Stimulated activated CD4-positive, alpha-beta T cell treated with anti-CD3 and anti-CD28 coated beads, Interleukin-12 subunit alpha, Interleukin-12 subunit beta, amount 100 ng/mL, for 4 hours (primary cell): ENCODE results near the gene GLRB.
"Not testable (repeated sequence)": the region's sequence is repeated elsewhere in the genome, so short reads cannot be mapped to it uniquely, and the experiment has no call there.

Experiments used
- DNase-seq: peaks from one replicate; pipeline ENCODE4 v3.0.0-alpha.2; 2020

GLRB gene

DNA sequence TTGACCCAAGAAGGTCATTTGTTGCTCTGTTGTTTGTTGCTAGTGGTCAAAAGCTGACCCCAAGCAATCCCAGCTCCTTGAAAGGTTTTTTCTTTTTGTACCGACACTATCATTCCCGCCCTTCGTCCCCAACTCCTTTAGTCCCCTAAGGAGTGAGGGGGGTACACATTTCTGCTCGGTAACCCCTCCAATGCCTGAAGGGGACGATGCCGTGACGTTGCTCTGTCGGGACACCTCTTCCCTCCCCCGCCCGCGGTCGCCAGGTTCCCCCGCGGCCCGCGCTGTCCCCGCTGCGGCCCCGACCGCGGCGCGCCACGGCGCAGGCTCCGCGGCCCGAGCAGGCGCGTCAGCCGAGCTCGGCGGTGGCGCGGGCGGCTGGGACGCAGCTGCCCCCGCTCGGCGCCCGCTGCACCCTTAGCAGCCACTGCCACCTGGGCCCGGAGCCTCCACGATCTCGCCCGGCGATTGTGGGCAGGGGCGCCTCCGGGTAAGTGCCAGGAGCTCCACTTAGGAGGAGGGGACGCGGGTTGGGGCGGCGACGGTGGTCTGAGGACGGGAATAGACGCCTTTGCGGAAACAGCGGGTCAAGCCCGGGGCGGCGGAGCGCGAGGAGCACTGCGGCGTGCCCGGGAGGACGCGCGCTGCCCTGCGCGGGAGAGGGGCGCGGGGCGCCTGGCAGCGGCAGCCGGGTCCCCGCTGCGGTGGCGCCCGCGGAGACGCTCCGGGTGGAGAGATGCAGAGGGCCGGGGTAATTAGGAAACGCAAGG, at the start of gene GLRB:
Gene GLRB, plus strand, starts transcription at position 340 of the 767 bp plus-strand sequence. CDS start 1,875 bp downstream, outside the sequence.
- DNase-seq: no peak

DNA sequence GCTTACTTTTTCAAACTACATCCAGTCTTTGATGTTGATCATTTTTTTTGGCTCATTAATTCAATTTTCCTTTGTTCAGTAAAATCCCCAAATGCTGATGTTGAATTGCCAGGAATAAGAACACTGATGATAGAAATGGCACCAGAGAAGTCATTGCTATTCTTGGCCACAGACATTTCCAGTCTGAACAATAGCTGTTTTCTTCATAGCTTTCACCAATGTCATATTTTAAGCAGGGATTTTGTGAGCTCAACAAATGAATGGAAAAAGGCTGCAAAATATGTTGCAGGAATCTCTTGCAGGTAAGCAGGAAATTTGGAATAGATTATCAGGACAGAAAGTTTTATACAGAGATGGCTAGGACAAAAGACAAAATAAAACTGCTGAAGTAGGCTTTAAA, 40.5 kb upstream of the GLRB start:
- no peak for DNase-seq

DNA sequence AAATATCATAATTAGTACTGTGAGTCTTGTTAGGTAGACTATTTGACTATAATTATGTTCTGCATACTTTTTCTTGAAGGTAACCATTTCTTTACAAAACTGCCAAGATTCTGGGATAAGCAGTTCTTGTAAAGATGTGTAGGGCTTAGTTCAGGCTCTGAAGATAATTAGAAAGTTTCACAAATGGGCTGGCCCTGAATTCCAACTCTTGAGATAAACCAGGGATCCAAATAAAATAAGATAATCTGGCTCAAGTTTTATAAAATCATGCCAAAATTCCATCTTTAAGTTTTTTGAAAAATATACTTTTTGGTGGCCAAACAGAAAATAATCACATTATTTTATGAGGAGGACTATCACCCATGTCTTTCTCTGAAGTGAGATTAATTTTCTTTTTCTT, 35.5 kb upstream of the GLRB start:
- DNase-seq: no peak

DNA sequence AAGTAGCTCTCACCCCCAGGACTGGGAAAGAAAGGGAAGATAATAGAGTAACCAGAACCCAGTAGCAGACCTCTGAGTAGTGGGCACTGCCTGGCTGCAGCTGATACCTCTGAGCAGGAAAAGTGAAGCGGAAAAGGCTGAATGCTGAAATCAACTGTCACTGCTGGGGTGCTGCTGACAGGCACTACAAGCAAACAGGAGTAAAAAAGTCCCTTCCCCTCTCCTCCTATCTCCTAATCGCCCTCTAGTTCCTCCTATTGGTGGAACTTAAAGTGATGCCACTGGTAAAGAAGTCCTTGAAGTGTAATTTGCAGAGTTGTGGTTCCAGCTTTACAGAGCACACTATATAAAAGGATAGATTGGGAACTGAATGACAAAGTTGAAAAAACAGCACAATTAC, 32.8 kb upstream of the GLRB start:
- no peak for DNase-seq

DNA sequence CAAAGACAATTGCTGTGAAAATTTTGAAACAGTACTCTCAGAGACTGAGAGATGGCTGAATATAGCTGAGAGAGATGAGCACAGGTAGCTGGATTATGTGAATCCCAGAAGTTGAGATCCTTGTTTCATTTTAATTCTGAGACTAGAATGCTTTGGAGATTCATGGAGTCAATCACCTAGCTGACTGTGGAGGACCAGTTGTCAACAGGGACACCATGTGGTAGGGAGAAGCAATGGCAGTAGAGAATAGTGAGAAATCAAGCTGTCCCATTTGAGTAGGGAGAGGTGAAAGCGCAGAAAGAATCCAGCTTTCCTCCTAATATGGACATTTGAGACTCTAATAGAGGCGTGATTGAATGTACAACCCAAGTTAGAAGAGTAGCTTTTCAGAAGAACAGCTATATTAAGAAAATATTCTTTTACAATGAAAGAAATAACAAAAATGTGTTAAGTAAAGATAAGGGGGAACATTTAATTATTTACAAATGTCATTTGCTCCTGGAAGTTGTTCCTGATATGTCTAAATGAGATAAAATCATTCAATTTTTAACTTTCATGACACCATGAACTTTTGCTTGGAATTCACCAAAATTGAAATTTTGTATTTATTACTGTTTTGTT, 30.3 kb upstream of the GLRB start:
- no peak for DNase-seq

DNA sequence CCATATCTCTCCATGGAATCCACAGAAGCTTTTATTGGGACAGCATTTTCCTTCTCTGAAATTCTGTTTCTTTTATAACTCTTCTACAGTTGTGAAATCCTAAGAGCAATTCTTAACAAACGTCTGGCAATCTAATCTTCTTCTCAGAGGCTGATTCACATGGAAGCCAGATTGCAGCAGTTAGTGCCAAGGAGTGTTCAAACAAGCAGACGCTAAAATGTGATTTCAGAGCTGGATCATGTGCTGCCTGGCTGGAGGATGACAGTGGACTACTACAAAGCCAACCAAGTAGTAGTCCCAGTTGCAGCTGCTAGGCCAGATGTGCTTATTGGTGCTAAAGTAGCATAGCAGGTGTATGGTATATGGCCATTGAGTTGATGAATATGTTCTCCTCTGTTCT, 27.7 kb upstream of the GLRB start:
- no peak for DNase-seq

DNA sequence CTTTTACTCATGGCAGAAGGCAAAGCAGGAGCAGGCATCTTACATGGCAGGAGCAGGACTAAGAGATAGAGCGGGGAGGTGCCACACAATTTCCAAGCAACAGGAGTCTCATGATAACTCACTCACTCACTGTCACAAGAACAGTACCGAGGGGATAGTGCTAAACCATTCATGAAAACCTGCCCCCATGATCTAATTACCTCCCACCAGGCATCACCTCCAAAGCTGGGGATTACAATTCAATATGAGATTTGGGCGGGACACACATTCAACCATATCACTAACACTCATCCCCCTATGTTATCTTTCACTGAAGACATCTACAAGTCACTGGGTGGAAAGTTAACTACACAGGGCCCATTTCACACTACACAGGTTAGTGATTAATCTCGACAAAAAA, 25.4 kb upstream of the GLRB start:
- no peak for DNase-seq

DNA sequence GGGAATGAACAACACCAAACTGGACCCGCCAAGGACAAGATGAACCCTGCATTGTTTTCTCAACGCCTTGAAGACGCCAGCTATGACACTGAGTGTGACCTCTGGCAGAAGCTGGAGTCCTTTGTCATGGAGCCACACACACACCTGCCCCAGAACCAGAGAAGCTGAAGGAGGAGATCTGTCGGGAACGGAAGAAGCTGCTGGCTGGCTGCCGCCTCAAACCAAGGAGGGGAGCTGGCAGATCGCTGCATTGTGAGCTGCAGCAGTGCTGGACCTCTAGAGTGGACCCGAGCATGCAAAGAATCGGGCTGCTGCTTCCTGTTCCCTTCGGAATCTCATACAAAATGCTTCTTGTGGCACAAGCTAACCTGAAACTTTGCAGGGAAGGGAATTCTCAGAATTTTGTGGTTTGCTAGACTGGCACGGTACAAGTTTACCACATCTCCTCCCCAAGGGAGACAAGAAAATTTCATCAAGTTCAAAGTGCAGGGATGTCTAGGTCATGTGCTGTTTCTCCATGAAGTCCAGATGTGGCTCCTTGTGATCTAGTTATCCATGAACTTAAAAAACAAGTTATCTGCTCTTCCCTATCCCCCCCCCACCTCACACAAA, 23.4 kb upstream of the GLRB start:
- DNase-seq: no peak

DNA sequence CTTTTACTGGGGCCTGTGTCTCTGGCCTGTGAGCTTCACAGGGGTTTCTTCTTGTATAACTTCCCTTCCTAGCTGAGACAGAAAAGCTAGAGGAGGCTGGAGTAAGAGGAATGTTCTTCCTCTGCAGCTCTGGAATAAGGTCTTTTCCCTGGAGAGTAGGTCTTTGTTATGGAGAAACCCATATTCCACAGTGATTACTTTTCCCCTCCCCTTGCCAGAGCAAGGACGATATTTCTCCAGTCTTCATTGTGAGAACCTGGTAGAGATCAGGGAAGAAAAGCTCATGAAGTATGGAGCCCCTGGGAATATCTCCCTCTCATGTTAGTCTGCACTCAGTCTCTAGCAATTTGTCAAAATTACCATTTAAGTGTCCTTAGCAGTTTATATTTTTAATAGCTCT, 18.7 kb upstream of the GLRB start:
- DNase-seq: no peak

DNA sequence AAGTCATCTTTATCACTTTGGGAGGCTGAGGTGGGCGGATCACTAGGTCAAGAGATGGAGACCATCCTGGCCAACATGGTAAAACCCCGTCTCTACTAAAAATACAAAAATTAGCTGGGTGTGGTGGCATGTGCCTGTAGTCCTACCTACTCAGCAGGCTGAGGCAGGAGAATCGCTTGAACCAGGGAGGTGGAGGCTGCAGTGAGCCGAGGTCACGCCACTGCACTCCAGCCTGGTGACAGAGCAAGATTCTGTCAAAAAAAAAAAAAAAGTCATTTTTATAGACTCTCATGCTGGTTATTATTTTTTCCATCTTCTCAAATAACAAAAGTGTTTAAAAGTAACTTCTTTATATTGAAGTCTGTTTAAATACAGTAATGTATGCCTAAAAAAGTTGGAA, 17.1 kb upstream of the GLRB start:
- DNase-seq: not testable (repeated sequence)

DNA sequence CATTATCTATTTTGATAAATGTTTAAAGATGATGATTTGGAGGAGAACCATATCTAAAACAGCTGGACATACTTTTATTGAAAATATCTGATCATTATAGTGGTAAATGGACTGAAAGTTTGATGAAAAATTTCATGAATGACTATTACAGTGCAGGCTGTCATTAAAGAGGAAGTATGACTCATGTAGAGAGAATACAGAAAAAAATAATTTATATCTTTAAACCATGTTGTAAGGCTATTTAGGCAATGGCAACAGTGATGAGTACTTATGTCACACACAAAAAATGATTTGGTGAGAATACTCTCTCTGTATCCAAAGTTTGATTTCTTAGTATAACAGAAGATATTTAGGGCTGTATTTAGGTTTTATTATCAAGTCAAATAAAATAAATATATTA, 3.9 kb upstream of the GLRB start:
- no peak for DNase-seq

DNA sequence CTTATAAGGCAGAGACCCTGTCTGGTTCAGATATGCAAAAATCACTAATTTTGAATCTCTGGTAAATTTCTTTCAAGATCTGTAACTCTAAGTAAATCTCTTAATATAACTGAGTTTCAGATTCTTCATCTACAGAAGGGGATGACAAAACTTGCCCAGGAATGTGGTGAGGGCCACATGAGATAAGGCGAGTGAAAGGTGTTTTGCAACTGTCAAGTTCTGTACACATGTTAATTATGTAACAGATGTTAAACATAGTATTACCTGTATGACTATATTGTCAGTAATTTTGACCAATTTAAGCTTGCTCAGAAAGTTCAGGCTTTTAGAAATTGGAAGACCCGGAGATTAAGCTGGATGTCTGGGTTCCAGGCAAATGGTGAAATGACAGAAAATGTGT, 549 bp upstream of the GLRB start:
- DNase-seq: no peak

DNA sequence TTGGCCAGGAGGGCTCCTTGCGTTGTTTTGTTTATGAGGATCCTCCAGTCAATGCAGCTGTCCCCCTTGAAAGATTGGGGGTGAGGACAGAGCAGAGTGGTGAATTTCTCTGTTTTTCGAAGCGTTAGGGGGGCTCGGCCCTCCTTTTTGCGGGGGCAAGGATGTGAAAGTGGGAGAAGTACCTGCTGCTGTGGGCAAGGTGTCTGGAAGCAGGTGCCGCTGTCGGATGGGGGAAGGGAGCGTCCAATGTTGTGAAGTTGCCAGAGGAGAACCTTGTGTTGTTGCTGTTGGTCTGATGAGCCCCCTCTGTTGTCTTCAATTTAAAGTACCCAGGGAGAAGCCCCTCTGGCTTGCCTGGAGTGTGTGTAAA, 613 bp downstream of the GLRB start:
- DNase-seq: no peak

DNA sequence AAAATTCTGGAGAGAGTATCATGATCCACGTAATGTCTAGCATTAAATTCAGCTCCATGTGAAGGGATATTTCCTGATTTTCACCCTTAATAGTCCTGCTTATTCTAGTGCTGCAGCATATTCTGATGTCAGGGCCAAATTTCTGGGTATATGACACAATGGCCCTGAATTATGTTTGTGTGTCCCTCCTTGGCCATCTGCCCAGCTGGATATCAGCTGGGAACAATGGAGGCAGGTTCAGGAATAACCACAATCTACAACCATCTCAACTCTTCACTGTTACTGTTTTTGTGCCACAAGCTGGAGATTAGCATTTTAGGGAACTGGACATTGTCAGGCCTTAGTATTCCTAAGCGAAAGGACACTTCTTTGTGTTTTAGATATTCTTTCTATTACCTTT, 3.5 kb downstream of the GLRB start:
- no peak for DNase-seq

DNA sequence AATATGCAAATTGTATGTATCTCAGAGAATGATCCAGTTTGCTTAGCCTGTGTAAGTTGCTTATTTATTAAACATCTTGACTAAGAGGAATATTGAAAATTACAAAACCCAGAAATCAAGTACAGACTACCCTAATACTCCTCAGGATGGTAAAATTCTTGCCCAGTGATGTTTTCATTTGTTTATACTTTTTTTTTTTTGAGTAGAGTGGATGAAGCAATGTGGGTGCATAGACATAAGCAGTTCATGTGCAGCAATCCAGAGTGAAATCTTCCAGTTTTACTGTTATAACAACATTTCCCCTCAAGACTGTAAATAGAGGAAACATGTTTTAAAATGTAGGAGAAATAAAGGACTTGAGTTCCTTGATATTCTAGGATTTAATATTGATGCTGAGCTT, 4.7 kb downstream of the GLRB start:
- no peak for DNase-seq

DNA sequence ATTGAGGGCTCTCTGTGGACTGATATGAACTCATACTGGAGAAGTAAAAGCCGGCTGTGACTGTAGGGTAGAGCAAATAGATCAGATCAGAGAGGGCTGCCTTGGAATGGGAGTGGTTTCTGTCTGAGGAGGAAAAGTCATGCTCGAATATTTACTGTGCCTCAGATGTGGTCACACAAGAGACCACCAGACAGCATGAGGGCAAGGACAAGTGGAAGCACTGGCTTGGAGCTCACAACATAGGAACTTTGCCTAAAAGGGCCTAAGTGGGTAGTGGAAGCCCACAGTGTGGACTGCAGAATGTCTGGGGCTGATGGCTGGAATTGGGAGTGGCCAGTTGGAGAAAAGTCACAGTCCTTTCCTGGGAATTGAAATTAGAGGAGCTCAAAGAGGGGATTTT, 19.8 kb downstream of the GLRB start:
- no peak for DNase-seq

DNA sequence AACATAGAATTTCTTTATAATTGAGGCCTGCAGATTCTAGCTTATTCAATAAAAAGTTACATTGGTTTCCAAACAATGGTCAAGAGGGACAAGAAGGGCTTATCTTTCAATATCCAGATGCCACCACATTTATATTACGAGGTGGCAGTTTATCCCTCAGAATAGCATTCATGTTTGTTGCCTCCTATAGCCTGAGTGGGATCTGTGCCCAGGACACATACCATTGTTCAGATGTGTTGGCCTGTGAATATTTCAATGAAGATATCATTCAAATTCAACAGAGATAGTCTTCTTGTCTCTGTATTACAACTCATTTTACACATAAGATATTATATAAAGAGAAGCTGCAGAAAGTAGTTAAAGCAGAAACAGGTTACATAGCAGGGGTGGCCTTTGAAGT, 20.5 kb downstream of the GLRB start:
- no peak for DNase-seq

DNA sequence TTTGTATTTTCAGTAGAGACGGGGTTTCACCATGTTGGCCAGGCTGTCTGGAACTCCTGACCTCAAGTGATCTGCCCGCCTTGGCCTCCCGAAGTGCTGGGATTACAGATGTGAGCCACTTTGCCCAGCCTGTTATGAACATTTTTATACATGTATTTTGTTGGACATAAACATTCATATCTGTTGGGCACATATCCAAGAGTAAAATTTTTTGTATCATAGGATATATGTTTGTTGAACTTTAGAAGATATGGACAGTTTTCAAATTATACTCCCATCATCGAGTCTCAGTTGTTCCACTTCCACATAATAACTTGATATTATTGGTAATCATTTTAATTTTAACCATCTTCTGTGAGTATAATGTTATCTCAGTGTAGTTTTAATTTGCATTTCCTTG, 23.6 kb downstream of the GLRB start:
- DNase-seq: no peak

DNA sequence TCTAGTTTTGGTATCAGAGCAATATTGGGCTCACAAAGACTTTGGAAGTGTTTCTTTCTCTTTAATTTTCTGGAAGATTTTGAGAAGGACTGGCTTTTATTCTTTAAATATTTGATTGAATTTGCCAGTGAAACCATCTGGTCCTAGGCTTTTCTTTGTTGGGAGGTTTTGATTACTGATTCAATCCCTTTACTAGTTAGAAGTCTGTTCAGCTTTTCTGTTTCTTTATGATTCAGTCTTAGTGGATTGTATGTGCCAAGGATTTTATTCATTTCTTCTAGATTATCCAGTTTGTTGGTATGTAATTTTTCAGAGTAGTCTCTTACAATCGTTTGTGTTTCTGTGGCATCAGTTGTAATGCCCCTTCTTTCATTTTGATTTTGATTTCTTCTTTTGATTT, 28.6 kb downstream of the GLRB start:
- no peak for DNase-seq

DNA sequence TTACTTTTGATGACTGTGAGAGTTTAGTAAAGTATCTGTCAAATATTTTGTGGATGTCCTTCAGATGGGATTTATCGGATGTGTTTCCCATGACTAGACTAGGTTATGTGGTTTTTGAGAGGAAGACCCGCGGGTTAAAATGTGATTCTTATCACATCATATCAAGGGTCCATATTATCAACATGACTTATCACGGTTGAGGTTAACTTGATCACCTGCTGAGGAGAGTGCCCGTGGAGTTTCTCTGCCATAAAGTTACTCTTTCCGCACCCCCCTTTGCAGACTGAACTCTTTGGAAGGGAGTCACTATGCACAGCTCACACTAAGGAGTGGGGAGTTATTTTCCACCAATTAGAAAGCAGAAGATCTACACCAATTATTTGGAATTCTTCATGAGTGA, 38.7 kb downstream of the GLRB start:
- DNase-seq: no peak

DNA sequence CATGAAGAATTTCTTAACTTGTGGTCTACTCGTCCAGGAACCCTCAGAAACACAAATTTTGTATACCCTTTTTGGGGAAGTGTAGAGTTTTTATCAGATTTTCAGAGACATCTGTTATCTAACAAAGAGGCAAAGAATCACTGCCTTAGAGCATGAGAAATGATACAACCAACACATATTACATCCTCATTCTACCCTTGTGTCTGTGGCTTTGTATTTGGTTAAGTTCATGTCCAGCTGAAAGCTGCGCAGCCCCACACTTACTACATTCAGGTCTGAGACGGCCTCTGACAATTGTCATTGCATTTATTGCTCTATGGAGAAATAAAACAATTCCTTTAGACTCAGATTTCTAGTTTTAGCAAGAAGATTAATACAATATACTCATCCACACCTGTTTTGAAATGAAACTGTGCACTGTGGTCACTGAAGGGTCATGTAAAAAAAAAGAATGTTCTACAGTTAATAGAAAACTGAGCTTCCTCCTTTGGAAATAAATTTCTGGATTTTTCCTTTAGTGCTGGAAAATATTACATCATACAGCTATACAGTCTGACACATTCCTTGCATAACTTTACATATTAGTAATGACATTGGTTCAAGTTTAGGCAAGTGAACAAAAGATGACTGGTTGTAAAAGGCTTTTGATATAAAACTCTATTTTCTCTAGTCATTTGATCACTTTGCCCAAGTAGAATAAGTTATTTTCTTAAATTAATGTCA, 39.8 kb downstream of the GLRB start:
- DNase-seq: no peak

DNA sequence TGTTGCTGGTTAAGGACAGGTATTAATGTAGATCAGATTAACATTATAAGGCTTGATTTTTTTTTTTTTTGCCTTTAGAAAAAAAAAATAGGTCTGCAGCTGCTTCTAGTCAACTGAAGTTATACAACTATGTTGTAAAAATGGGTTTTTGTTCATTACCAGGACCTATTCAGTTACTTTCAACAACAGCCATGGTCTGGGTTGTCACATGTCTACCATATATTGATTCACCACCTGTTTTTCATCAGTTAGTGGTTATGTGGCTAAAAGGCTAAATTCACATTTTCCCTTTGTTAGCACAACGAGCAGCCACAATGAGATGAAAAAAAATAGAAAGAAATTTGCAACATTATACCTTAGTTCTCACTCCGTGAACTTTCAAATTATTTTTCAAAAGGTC, 45.5 kb downstream of the GLRB start:
- no peak for DNase-seq

DNA sequence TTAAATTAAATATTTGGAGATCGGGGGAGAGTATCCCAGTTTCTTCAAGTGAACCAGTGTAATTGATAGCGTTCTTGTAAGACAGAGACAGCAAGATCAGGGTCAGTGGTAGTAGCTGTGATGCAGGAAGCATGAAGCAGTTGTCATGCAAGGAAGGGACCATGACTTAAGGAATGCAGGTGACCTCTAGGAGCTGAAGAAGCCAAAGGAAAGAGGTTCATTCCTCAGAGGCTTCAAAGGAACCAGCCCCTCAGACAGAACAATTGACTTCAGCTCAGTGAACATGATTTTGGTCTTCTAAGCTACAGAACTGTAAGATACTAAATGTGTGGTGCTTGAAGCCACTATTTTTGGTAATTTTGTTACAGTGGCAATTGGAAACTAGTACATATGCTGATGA, 51.6 kb downstream of the GLRB start:
- DNase-seq: no peak

DNA sequence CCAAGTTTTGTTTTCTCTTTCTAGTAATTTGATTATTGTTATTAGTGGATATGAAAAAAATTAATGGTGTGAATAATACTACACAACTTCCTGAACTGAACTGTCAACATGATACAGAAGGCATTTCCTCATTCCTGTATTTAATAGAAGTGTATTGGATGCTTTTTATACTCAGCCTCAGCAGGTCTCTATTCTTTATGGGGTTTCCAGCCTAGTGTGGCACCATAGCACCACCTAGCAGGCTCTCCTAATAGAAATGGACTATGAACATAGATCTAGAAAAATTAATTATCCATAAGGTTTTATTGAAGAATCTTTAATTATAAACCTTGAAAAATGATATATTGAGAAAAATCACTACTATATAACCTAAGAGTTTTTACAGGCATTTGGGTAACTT, 52.4 kb downstream of the GLRB start:
- no peak for DNase-seq
